ENCODE data around the gene SAMD4A.

The SAMD4A gene

DNA sequence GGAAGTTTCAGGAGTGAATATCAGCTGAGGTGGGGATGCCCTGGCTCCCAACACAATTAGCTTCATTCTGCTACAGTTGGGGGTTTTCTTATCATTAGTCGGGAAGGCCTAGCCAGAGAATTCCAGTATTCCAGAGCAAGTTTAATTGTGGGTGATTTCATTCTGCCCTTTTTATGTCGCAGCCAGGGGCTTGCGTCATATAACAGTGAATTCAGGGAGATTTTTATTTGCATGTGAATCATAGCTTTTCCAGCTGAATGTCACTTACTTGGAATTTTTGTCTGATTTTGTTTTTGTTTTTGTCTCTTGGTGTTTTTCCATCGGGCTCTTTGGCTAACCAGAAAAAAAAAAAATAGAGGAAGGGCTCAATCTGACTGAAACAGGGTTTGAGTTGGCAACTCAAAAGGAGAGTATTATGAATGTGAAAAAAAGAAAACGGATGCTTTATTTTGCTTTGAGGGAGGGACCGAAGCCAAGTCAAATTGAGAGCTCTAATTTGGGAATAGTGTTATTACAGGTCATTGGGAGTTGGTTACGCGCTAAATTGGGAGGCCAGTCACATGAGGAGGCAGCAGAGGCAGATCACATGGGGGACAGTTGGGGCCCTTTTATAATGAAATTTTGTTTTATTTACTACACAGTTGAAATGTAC is 119.4 kb downstream of the SAMD4A start:
- no peak for DNase-seq

DNA sequence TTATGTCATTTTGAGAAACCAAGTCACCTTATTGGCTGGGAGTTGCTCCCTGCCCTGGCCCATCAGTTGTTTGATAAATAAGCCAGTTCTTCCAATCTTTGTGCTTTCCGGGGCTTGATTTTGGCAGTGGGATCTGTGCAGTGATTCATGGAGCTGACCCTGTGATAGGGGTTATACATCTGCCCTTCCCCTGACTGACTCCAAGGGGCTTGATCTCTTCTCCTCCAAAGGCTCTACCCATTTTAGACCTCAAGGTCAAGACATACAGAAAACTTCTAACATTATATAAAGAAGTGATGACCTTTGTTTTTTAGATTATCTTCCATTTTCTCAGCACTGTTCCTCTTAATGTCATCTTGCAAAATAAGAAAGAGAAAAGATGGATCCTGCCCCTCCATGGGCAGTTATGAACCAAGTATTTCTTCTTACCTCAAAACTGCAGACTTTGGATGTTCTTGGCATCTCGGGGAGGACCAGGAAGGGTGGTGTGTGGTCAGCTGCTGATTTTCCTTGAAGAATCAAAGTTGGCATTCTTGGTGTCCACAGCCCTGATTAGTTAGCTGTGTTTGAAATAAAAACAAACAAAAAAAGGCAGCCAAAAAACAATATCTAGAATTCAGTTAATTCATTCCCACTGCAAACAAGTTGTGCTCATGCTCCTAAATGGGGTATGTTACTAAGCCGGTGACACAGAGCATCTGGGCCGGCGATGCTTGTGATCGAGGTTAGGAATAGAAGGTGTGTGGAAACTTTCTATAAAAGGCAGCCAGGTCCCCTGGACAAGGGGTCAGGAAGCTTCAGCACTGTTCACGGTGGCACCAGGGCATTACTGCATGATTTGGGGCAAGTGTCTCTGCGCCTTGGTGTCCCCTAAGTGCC is 120.2 kb downstream of the SAMD4A start:
- DNase-seq, result no peak

DNA sequence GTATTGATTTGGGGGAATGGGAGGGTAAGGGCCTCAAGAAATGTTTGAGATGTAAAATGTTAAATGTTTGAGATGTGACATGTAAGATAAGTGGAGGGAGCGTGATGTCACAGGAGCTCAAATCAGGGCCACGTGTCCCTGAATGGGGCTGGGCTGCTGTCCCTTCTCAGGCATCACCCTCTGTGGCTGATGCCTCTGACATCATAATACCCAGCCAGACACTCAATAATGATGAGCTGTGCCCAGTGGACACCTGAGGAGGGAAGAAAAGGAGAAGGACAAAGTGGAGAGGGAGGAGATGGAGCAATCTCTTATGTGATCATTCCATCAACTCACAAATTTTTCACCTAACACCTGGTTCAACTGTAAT is 120.8 kb downstream of the SAMD4A start:
- DNase-seq, result no peak

DNA sequence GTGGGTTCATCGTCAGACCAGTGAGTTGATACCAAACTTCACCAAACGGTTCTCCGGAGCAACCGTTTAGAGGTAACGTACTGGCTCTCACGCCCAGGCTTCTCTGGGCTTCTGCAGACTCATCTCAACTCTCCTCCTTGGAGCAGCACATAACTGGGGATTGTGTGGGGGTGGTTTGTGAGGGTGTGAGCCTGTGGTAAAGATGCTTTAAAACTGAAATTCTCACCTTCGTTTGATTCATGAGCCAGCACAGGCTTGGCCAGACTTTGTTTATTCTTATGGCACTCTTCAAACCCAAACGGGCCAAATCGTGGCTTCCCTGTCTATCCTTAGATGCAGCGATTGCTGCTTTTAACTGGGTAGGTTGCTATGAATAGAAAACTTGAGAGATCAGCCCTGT is 121.3 kb downstream of the SAMD4A start:
- DNase-seq, result no peak

DNA sequence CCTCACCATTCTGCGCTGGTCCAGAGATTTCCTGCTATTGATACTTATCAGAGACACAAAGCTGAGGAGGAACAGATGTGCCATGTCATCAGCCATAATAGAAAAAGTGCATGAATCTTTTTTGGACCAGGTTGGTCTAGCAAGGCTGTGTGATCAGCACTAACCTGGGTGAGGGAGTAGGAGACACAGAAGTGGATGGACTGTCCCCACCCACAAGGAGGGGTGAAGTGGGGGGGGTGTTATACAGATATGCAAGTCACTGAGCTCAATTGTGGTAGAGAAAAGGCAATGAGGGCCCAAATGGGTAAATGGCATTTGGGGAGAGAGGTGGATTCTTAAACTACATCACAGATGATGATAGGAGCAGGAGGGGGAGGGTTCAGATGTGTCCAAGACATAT is 123.0 kb downstream of the SAMD4A start:
- no peak for DNase-seq

DNA sequence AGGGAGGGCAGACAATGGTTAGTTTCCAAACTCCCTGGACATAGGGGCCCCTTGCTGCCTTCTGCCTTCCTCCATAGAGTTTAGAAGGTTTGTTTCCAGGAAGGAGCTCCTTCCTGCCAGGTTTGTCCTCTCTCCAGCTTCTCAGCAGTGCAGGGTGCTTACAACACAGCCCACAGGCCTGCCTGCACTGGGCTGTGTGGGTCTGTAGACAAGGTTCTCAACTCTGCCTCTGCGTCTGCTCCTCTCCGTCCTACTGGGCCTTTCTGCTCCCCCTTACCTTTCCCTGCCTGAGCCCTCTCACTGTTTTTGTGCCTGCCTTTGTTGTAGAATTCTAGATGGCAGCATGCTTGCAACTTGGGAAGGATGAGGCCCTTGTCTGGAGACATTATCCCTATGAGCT is 124.0 kb downstream of the SAMD4A start:
- no peak for DNase-seq

DNA sequence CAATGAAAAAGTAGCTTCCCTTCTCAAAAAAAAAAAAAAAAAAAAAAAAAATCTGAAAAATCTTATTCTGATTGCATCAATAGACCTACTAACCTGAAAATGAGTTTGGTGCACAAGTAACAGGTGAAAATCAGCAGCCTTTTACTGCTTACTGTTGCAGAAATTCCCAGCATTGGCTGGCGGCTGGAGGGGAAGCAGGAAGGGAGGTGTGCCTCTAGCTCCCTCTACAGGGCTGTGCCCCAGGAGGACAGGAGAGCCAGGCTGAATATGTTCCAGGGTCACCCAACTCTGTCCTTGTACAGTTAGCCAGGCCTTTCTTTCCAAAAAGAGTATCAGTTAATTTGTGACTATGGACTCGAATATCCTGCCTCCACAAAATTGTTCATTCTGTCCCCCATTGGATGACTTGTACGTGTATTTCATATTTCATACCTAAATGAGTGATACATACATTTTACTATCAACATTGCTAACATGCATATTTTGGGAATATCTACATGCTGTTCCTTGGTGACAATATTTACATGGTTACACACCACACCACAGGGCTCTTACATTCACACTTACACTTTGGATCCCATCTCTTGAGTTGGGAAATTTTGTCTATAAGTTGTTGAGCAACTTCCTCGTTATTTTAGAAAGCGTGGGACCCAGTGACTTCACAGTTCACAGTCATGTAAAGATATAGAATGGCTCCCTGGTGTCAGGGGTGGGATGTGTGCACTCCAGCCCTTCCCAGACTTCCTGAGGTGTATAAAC is 124.8 kb downstream of the SAMD4A start:
- peak; percentile 69 to 90 (median 80) for DNase-seq

DNA sequence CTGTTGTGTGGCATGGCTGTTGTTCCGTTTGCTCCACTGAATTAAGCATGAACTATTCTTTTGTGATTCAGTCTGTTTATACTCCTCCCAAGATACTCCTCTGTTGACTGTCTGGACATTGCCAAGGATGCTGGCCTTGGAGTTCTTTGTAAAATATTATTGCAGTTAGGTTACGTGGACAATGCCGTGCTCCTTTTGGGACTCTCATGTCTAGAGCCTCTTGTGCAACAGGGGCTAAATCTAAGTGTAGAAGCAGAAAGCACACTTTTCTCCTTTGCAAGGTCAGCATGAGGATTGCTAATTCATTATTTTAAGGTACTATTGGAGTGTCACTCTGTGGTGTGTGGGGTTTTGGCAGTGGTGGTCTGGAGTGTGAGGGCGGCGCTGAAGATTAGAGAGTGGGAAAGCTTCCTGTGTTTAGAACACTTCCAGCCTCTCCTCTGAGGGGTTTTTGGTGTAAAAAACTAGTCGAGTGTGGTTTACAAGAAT is 125.4 kb downstream of the SAMD4A start:
- no peak for DNase-seq

DNA sequence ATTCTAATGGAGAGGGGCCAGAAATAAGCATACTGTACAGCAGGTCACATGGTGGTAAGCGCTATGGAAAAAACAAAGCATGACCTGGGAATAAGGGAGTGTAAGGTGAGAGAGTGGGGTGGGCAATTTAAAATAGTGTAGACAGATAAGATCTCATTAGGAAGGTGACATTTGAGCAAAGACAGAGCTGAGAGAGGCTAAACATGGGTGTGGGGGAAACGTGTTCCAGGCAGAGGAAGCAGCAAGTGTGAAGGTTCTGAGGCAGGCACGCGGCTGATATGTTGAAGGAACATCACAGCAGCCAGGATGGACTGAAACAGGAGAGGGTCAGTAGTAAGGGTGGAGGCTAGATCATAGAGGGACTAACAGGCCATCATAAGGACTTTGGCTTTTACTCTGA is 126.8 kb downstream of the SAMD4A start:
- DNase-seq, result no peak

DNA sequence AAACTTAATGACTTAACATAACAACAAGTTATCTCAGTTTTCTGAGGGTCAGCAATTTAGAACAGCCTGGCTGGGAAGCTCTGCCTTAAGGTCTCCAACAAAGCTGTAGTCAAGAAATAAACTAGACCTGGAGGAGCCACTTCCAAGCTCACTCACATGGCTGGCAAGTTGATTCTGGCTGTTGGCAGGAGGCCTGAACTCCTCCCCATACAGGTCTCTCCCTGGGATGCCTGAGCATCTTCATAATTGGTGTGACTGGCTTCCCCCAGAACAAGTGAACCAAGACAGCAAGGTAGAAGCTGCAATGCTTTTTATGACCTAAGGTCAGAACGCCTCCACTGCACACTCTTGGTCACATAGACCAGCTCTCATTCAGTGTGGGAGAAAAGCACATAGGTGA is 128.3 kb downstream of the SAMD4A start:
- DNase-seq, result no peak

DNA sequence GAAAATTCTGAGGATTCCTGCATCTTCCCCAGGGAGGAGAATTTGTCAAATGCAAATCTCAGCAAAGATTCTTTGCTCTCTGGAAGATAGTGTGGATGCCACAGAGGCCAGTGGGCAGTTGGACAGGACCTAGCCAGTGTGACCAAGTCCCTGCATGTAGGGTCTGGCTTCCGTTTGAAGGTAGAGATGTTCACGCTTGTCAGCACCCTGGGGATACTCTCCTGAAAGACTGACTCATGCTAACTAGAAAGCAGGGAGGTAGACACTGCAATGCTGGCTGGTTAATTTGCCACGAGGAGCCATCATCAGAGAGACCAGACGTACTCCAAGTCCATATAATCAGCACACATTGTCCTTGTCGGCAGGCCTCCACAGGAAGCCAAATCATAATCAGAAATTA is 130.1 kb downstream of the SAMD4A start:
- DNase-seq, result no peak

DNA sequence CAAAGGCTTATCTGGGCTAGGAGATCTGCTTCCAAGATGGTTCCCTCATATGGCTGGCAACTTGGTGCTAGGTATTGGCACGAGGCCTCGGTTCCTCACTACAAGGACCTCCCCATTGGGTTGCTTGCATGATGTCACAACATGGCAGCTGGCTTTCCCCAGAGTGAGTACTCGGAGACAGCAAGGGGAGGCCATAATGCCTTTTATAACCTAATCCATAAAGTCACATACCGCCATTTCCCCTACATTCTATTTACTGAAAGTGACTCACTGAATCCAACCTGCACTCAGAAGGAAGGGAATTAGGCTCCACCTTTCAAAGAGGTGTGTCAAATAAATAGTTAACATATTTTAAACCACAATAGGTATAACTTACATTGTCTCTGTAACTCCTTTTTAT is 130.9 kb downstream of the SAMD4A start:
- DNase-seq, result no peak

DNA sequence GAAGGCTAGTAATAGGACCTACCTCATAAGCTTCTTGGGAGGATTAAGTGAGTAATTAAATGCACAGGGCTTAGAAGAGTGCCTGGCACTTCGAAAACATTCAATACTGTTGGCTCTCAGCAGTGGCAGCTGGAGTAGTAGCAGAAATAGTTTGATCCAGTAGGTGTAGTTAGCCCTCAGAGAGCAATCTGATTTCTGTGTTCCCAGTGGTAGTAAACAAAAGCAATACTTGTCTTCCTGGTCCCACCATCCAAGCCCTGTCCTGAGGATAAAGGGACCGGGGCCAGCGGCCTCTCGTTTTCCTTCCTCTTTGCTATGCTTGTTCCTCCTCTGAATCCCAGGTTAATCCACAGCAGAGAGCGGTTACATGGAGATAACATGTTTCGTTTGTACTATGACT is 131.6 kb downstream of the SAMD4A start:
- peak; percentile 7 to 26 (median 15) for DNase-seq

DNA sequence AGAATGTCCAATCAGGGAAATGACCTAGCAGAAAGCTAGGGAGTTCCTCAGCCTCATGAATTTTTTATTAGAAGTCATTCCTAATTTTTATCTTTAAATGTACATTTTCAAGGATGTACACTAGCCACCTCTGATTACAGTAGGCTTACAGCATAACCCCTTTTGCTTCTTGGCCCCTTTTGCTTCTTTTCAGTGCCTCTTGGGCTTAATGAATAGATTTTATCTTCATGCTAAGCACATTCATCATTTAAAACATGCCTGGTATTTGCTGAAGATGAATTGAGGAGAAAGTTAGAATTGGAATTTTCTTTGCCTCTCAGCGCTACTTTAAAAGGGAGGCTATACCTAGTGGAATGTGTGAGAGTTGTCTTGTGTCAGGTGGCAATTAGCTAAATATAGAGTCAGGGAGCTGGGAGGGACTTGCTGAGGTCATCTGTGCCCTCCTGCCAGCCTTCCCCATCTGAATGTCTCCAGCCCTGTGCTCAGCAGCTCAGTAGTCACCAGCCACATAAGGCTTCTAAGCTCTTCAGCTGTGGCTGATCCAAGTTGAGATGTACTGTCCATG is 132.1 kb downstream of the SAMD4A start:
- peak; percentile 31 to 66 (median 34) for DNase-seq

DNA sequence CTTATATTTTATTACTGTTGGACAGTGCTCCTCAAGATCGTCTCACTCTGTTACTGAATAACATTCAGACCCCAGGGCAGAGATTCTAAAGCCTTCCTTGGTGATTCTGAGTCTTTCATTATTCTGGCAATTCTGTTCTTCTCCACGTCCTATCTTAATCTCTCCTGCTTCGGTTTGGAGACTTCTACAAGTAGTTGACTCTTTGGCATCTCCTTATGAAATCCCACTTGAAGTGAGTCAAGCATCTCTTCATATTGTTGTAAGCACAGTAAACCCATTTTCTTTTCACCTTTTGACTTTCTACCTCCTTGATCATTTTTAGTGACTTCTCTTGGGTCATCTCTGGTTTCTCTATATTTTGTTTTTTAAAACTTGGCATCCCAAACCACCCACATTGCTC is 132.8 kb downstream of the SAMD4A start:
- DNase-seq, result no peak

DNA sequence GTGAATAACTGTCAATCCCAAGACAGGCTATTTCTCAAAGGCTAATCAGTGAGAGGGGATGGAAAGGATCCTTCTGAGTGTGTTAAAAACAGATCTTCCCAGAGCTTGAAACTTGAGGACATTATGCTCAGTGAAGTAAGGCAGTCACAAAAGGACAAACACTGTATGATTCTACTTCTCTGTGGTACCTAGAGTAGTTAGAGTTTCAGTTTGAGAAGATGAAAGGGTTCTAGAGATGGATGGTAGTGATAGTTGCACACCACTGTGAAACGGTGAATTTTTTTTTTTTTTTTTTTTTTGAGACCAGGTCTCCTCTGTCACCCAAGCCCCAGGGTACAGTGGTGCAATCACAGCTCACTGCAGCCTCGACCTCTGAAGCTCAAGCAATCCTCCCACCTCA is 133.8 kb downstream of the SAMD4A start:
- DNase-seq, result no peak

DNA sequence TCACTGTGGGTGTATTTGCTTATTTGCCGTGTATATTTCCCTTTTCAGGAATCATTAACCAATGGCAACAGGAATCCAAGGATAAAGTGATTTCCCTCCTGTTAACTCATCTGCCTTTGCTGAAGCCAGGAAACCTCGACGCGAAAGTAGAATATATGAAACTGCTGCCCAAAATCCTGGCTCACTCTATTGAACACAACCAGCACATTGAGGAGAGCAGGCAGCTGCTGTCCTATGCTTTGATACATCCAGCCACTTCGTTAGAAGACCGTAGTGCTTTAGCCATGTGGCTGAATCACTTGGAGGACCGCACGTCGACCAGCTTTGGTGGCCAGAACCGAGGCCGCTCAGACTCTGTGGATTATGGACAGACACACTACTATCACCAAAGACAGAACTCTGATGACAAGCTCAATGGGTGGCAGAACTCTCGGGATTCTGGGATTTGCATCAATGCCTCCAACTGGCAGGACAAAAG is 135.1 kb downstream of the SAMD4A start:
- no peak for DNase-seq

DNA sequence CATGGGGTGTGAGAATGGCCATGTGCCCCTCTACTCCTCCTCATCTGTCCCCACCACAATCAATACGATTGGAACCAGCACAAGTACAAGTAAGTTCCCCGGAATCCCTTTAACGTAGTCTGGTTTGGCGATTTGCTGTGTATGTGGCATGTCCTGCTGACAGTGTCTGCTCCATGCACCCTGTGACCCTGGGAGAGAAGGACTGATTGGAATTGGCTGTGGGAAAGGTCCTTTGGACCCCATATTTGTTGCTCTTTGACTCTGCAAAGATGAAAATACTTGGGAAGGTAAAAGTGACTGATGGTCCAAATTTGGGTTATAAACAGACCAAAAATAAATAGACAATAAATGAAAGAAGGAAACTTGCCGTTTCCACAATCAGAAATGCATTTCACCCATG is 135.6 kb downstream of the SAMD4A start:
- no peak for DNase-seq

DNA sequence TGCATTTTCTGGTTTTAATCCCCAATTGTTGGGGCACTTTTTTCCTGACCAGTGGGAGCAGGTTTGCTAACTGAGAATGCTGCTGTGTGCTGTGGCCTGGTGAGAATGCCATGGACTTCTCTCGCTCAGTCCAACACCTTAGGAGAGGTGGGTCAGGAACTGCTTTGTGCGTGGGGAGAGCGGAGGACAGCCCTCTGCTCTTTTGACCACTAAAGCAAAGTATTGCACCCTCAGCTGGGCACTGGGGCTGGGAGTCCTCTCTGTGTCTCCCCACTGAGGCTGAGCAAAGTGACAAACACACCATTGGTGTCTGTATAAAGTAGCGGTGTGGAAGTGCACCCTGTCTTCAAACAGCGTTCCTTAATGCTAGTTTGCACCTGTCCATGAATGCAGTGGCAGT is 136.2 kb downstream of the SAMD4A start:
- DNase-seq, result no peak

DNA sequence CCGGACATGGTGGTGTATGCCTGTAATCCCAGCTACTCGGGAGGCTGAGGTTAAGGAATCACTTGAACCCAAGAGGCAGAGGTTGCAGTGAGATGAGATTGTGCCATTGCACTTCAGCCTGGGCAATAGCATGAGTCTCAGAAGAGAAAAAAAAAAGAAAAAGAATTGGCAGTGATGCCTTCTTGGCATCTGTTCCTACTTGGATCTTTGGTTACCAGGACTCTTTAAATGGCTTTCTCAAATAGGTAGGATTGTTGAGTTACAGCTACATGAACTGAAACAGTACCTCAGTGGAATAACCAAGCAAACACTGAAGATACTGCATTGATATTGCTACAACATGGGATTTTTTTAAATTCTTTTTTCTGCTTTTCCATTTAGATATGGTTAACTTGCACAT is 136.8 kb downstream of the SAMD4A start:
- no peak for DNase-seq

DNA sequence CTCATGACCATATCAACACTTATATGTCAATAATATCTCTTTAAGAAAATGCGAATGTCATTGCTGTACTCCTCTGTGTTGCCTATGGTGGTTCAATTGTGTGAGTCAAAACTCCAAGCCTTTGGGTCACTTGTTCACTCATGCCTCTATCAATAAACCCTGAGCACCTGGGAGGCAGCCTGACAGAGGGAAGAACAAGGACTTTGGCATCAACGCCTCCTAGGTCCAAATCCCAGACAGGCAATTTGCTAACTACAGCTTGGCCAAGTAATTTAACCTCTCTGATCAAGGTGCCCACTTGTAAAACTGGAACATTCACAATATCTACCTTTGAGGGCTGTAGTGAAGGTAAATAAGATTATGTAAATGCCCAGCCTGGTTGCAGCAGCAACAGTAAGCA is 137.8 kb downstream of the SAMD4A start:
- no peak for DNase-seq

DNA sequence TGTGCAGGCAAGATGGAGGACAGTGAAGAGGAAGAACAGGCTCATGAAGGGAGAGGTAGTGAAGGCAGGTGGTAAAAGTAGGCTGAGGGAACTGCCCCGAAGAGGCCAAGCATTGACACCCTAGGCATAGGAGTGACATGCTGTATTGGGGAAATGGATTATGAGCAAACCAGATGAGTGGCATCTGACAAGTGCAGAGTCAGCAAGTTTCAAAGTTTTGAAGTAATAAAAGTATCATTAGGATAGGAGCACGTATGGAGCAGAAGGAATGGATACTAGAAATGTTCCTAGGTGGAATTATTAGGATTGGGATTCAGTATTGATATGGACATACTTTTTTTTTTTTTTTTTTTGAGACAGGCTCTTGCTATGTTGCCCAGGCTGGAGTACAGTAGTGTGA is 139.8 kb downstream of the SAMD4A start:
- peak in 2 of 4 experiments; percentile 16 to 25 for DNase-seq

DNA sequence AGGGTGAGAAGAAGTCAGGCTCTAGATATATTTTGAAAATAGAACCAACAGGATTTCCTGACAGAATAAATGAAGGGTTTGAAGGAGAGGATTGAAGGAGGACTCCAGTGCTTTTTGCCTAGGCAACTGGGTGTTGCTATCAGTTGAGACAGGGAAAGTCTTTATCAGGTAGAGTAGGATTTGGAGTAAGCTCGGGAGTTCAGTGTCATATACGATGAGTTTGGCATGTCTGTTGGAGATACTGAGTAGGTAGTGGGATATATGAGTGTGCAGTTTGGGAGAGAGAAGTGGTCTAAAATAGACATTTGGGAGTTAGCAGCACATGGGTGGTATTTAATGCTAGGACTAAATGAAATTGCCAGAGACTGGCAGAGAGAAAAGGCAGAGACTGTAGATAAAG is 141.2 kb downstream of the SAMD4A start:
- no peak for DNase-seq

All from suppressor macrophage (primary cell).